Activated T-cell treated with anti-CD3 and anti-CD28 coated beads, Interleukin-2, amount 50 U/mL, for 72 hours (primary cell): ENCODE measurements around the gene PPARD. TPM values are rescaled to one million over a fixed set of nuclear protein-coding genes. Genes with fewer than 3 reads are reported as not detected.
"Not testable (repeated sequence)": the region's sequence is repeated elsewhere in the genome, so short reads cannot be mapped to it uniquely, and the experiment has no call there.

Source experiments
- ATAC-seq, 2 donors: fragments of 150-1000 bp; cut with Tn5 transposase; replicated peaks in 1 of 2; 2 replicates each; pipeline ENCODE4 v1.10.0; 2021; ENCODE audit warnings: moderate library complexity in 2 of 2, mild to moderate bottlenecking in 1 of 2
- DNase-seq, 2 donors: peaks; one replicate each; pipeline ENCODE4 v3.0.0; 2021 to 2022; ENCODE audit warnings: mixed read lengths in 1 of 2
- H3K27ac Mint-ChIP-seq: one replicate; pipeline ENCODE4 v1.8.0; 2022; ENCODE audit warnings: mild to moderate bottlenecking, moderate library complexity, mixed read lengths
- H3K27me3 Mint-ChIP-seq: one replicate; pipeline ENCODE4 v1.8.0; 2022; ENCODE audit warnings: low read depth, mixed read lengths
- H3K36me3 Mint-ChIP-seq, 2 donors: one replicate each; pipeline ENCODE4 v1.8.0; 2022; ENCODE audit warnings: mixed read lengths in 2 of 2, mild to moderate bottlenecking in 1 of 2; ENCODE audit not compliant: insufficient read depth in 2 of 2
- H3K4me1 Mint-ChIP-seq: one replicate; pipeline ENCODE4 v1.8.0; 2022; ENCODE audit warnings: low read depth, mixed read lengths
- H3K4me3 Mint-ChIP-seq, 2 donors: one replicate each; pipeline ENCODE4 v1.8.0; 2022; ENCODE audit warnings: mild to moderate bottlenecking in 2 of 2, mixed read lengths in 2 of 2, moderate library complexity in 2 of 2
- H3K9me3 Mint-ChIP-seq, 2 donors: one replicate each; pipeline ENCODE4 v1.8.0; 2022; ENCODE audit warnings: mixed read lengths in 2 of 2
- total RNA-seq, 2 donors: library from RNA; stranded (reverse); gene quantifications; one replicate each; pipeline ENCODE4 v1.2.3, GENCODE V29; 2022

Gene PPARD
- total RNA-seq, 2 donors from 2014 or later, result 24.1 to 27.9 TPM

DNA sequence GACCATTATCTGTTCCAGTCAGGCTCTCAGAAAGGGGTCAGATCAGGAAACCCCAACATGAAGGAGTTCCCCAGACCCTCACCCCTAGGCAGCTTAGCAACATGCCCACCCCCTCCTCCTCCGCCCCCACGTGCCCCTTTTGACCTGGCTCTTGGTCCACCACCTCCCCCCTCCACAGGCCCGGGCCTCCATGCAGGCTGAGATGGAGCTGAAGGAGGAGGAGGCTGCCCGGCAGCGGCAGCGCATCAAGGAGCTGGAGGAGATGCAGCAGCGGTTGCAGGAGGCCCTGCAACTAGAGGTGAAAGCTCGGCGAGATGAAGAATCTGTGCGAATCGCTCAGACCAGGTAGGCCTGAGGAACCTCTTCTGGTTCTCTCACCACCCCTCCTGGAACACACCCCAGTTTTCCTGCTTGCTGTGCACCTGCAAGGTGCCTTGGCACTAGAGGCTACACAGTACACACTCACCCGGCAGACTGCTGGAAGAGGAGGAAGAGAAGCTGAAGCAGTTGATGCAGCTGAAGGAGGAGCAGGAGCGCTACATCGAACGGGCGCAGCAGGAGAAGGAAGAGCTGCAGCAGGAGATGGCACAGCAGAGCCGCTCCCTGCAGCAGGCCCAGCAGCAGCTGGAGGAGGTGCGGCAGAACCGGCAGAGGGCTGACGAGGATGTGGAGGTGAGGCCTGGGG is 22.9 kb upstream of the PPARD start:
- H3K36me3 Mint-ChIP-seq, result peaks cover 19 to 51% of the 10 kb centered on the region in 2 donors
- H3K27me3 Mint-ChIP-seq, result no peaks in the 10 kb centered on the region
- H3K4me1 Mint-ChIP-seq, result peaks cover 23% of the 10 kb centered on the region
- ATAC-seq (no peak), DNase-seq (no peak)
- H3K4me3 Mint-ChIP-seq, result no peak overlapping the region
- H3K9me3 Mint-ChIP-seq, result no peaks in the 10 kb centered on the region
- no peak overlapping the region for H3K27ac Mint-ChIP-seq

DNA sequence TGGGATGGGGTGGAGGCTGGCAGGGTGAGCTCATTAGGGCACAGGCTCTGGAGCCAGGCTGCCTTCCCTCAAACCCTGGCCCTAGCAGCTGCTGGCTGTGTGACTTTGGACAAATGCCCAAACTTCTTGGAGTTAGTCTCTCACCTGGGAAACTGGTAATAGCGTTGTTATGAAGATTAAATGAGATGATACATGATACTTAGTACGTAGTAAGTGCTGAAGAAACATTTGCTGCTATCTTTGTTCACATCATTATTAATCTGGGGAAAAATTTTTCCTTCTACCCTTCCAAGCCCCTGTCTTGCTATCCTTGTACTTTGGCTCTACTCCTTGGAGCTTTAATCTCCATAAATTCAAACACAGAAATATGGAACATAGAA is 22.3 kb upstream of the PPARD start:
- H3K36me3 Mint-ChIP-seq, result peaks cover 19 to 49% of the 10 kb centered on the region in 2 donors
- no peaks in the 10 kb centered on the region for H3K9me3 Mint-ChIP-seq

DNA sequence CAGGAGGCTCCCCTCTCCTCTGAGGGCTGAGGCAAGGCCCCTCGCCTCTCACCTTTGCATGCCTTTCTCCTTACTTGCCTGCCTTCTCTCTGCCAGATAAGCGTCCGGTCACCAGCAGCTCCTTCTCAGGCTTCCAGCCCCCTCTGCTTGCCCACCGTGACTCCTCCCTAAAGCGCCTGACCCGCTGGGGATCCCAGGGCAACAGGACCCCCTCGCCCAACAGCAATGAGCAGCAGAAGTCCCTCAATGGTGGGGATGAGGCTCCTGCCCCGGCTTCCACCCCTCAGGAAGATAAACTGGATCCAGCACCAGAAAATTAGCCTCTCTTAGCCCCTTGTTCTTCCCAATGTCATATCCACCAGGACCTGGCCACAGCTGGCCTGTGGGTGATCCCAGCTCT is 21.3 kb upstream of the PPARD start:
- Mint-ChIP-seq H3K27ac (no peak overlapping the region), H3K36me3 (peaks cover 17 to 49% of the 10 kb centered on the region in 2 donors), H3K4me1 (peaks cover 15% of the 10 kb centered on the region), H3K27me3 (no peaks in the 10 kb centered on the region), H3K9me3 (no peaks in the 10 kb centered on the region), H3K4me3 (no peak overlapping the region)
- DNase-seq, result no peak
- ATAC-seq, result no peak

More for the DNA sequence above, 22.3 kb upstream of the PPARD start:
- H3K4me1 Mint-ChIP-seq, result peaks cover 18% of the 10 kb centered on the region
- H3K27me3 Mint-ChIP-seq, result no peaks in the 10 kb centered on the region
- H3K27ac Mint-ChIP-seq, result no peak overlapping the region
- DNase-seq, result no peak
- no peak overlapping the region for H3K4me3 Mint-ChIP-seq
- ATAC-seq, result no peak

DNA sequence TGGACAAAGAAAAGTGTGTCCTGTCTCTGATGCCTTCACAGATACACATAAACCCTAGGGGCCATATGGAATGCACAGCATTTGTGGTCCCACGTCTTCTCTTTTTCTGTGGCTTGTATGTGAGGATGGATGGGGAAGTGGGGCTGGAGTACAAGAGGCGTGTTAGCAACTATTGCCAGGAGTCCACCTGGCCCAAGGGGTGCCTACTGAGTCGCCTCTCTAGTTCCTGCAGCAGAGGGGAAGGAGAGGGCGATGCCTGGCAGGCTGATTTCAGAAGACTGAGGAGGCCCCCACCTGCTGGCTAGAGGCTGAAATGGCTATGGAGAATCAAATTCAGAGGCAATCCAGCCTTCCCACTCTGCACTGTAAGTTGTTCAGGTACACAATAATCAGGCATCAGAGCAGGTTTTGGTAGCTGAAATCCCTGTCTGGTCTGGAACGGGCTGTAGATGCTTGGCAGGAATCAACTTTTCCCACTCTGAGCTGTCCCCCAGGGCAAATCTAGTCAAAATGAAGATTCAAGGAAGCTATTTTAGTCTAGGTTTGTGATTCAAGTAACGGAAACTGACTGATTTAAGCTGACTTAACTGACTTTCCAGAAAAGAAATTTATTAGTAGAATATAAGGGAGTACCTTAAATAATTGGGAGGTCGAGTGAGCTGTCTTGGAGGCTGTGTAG is 14.9 kb upstream of the PPARD start:
- H3K36me3 Mint-ChIP-seq, result peaks cover 3 to 14% of the 10 kb centered on the region in 2 donors
- H3K9me3 Mint-ChIP-seq, result no peaks in the 10 kb centered on the region
- no peaks in the 10 kb centered on the region for H3K27me3 Mint-ChIP-seq
- peak; percentile 84 to 89 for ATAC-seq
- H3K27ac Mint-ChIP-seq, result peak overlapping the region; percentile 59
- no peak overlapping the region for H3K4me3 Mint-ChIP-seq
- peak; percentile 77 for DNase-seq
- peaks cover 22% of the 10 kb centered on the region for H3K4me1 Mint-ChIP-seq

DNA sequence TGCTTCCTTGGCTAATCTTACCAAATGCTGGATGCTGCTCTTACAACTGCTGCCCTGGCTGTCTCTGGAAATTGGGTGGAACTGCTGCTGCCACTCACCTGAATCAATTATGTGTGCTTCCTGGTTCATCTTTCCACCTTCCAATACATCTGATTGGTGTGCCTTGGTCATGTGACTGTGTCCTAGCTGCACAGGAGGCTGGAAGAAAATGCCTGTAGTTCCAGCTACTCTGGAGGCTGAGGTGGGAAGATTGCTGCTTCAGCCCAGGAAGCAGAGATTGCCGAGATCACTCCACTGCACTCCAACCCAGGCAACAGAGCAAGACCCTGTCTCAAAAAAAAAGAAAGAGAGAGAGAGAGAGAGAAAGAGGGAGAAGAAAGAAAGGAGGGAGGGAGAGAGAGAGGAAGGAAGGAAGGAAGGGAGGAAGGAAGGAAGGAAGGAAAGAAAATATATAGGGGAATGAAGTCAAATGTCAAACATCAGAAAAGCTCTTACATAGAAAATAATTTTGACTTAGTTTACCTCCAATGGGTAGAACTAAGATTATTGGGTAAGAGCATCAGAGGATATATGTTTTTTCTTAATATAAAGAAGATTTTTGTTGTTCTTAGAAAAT is 14.1 kb upstream of the PPARD start:
- H3K9me3 Mint-ChIP-seq, result no peaks in the 10 kb centered on the region
- no peak for ATAC-seq
- no peak overlapping the region for H3K4me3 Mint-ChIP-seq
- H3K27me3 Mint-ChIP-seq, result no peaks in the 10 kb centered on the region
- peaks cover 24% of the 10 kb centered on the region for H3K4me1 Mint-ChIP-seq
- peaks cover 1 to 14% of the 10 kb centered on the region in 2 donors for H3K36me3 Mint-ChIP-seq
- DNase-seq, result no peak
- peak overlapping the region; percentile 55 for H3K27ac Mint-ChIP-seq

DNA sequence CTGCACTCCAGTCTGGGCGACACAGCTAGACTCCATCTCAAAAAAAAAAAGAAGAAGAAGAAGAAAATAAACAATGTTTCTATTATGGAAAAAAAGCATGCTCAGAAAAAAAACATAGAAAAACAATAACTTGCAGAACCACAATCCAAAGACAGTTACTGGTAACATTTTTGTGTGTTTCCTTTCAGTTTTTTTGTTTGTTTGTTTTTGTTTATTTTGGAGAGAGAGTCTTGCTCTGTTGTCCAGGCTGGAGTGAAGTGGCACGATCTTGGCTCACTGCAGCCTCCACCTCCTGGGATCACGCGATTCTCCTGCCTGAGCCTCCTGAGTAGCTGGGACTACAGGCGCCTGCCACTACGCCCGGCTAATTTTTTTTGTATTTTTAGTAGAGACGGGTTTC is 13.4 kb upstream of the PPARD start:
- H3K4me3 Mint-ChIP-seq, DNase-seq, ATAC-seq, H3K27ac Mint-ChIP-seq, H3K27me3 Mint-ChIP-seq, H3K9me3 Mint-ChIP-seq: not testable (repeated sequence)
- peaks cover 24% of the 10 kb centered on the region for H3K4me1 Mint-ChIP-seq
- peaks cover 1 to 14% of the 10 kb centered on the region in 2 donors for H3K36me3 Mint-ChIP-seq

DNA sequence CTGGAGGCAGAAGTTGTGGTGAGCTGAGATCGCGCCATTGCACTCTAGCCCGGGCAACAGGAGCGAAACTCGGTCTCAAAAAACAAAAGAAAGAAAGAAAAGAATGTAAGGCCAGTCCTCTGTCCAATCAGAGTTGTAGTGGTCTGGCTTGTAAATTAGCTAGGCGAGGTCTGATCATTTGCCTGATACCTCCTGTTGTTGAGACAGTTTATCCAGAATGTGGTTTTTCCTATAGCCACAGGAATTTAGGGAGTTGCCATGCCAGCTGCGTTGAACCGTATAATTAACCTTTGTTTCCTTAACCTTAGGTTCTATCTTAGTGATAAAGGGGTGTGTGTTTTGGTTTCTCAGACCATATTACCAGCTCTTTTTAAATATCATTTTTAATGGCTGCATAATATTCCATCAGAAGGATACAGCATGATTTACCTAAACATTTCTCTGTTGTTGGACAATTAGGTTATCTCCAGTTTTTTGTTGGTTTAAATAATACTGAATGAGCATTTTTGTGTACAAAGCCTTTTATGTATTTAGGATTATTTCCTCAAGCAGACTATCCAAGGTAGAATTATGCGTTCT is 11.7 kb upstream of the PPARD start:
- DNase-seq (no peak), ATAC-seq (no peak)
- Mint-ChIP-seq H3K4me3 (no peak overlapping the region), H3K27me3 (no peaks in the 10 kb centered on the region), H3K4me1 (peaks cover 24% of the 10 kb centered on the region), H3K27ac (no peak overlapping the region), H3K9me3 (no peaks in the 10 kb centered on the region), H3K36me3 (peaks cover 1 to 9% of the 10 kb centered on the region in 2 donors)

DNA sequence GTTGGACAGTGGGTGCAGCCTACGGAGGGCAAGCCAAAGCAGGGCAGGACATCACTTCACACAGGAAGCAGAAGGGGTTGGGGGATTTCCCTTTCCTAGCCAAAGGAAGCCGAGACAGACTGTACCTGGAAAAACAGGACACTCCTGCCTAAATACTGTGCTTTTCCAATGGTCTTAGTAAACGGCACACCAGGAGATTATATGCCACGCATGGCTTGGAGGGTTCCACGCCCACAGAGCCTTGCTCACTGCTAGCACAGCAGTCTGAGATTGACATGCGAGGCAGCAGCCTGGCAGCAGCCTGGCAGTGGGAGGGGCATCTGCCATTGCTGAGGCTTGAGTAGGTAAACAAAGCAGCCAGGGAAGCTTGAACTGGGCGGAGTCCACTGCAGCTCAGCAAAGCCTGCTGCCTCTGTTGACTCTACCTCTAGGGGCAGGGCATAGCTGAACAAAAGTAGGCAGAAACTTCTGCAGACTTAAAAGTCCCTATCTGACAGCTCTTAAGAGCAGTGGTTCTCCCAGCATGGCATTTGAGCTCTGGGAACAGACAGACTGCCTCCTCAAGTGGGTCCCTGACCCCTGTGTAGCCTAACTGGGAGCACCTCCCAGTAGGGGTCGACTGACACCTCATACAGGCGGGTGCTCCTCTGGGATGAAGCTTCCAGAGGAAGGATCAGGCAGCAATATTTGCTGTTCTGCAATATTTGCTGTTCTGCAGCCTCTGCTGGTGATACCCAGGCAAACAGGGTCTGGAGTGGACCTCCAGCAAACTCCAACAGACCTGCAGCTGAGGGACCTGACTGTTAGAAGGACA is 10.1 kb upstream of the PPARD start:
- Mint-ChIP-seq H3K4me3 (peak overlapping the region; percentile 23 to 69), H3K27ac (peak overlapping the region; percentile 80), H3K4me1 (peaks cover 24% of the 10 kb centered on the region)
- peak; percentile 84 to 85 for ATAC-seq
- not testable (repeated sequence) for H3K27me3 Mint-ChIP-seq, H3K36me3 Mint-ChIP-seq, H3K9me3 Mint-ChIP-seq
- DNase-seq, result peak; percentile 69

DNA sequence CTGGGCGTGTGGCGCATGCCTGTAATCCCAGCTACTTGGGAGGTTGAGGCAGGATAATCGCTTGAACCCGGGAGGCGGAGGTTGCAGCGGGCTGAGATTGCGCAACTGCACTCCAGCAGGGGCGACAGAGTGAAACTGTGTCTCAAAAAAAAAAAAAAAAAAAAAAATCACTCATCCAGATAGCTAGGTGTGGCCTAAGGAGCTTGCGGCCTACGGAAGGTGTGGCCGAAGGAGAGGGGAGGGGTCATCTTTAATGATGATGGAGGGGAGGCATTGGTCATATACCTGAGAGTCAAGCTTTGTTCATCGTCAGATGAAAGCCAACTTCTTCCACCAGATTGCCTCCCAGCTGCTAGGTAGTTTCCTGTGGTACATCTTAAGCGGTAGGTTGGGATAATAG is 801 bp upstream of the PPARD start:
- H3K9me3 Mint-ChIP-seq, result no peaks in the 10 kb centered on the region
- DNase-seq (no peak), ATAC-seq (no peak)
- no peaks in the 10 kb centered on the region for H3K27me3 Mint-ChIP-seq
- peaks cover 9 to 12% of the 10 kb centered on the region in 2 donors for H3K36me3 Mint-ChIP-seq
- H3K4me3 Mint-ChIP-seq, result no peak overlapping the region
- peaks cover 46% of the 10 kb centered on the region for H3K4me1 Mint-ChIP-seq
- H3K27ac Mint-ChIP-seq, result no peak overlapping the region

DNA sequence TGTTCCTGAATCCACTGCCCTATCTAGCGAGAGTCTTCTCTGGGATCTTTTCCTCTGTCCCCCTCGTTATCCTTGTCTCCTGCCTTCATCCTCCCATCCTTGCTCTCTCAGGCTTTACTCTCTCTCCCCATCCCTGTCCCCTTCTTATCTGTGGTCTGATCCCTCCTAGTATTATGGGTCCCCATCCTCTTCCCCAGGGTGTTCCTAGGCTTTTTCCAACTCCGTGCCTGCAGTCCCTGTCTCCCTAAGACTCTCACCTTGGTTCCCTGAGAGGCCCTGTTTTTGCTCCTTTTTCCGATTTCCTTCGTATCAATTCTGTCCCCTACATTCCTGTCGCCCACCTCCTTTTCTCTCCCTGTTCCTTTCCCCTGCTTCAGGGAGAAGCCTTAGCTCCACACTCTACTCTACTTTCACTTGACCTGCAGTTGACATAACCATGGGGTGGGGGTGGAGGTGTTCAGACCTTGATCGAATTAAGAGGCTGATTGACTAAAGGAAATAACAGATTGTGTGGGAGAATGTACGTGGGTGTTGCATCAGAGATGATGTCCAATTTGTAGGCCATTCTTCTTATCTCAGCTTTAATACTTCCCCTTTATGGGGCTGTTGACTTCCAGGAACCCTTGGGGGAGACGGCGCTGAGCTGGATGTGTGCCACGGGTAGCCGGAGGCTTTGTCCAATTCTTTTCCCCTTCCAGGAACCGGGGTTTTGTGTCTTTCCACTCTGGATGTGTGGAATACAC is 905 bp downstream of the PPARD start:
- no peak for DNase-seq
- no peaks in the 10 kb centered on the region for H3K27me3 Mint-ChIP-seq
- H3K4me3 Mint-ChIP-seq, result peak overlapping the region; percentile 91 to 100
- H3K36me3 Mint-ChIP-seq, result peaks cover 12% of the 10 kb centered on the region in 2 donors
- ATAC-seq, result no peak
- no peaks in the 10 kb centered on the region for H3K9me3 Mint-ChIP-seq
- H3K4me1 Mint-ChIP-seq, result peaks cover 49% of the 10 kb centered on the region
- peak overlapping the region; percentile 88 for H3K27ac Mint-ChIP-seq

DNA sequence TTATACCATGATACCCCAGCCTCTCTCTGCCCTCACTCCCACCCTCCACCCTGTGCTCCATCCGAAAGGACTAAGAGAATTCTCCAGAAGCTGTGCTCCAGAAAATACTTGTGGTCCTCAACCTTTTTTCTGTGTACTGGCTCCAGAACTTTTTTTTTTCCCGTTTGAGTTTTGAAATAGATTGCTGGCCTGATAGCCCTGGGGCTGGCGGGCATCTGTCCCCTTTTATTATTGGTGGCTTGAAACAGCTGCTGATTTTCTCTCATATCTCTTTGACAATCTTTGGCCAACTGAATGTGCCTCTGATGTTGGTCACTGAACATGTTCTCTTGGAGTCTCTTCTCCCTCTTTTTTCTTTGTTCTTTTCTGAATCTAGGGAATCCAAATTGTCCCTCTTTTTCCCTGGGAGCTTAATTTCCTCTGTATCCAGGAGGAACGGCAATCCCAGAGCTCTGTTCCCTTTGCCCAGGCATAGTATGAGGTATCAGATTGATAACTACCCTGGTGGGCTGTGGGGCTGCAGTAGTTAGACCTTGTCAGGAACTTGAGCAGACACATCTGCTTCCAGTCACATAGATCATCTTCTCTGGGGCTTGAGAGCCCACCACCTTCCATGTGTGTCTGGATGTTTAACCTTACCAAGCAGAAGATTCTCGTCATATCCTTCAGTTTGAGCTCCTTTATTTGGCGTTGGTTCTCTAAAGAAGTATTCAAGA is 1.6 kb downstream of the PPARD start:
- H3K27me3 Mint-ChIP-seq, result no peaks in the 10 kb centered on the region
- H3K4me1 Mint-ChIP-seq, result peaks cover 56% of the 10 kb centered on the region
- no peak for DNase-seq
- peak overlapping the region; percentile 91 to 100 for H3K4me3 Mint-ChIP-seq
- ATAC-seq, result no peak
- H3K27ac Mint-ChIP-seq, result peak overlapping the region; percentile 99
- H3K36me3 Mint-ChIP-seq, result peaks cover 12 to 14% of the 10 kb centered on the region in 2 donors
- no peaks in the 10 kb centered on the region for H3K9me3 Mint-ChIP-seq

DNA sequence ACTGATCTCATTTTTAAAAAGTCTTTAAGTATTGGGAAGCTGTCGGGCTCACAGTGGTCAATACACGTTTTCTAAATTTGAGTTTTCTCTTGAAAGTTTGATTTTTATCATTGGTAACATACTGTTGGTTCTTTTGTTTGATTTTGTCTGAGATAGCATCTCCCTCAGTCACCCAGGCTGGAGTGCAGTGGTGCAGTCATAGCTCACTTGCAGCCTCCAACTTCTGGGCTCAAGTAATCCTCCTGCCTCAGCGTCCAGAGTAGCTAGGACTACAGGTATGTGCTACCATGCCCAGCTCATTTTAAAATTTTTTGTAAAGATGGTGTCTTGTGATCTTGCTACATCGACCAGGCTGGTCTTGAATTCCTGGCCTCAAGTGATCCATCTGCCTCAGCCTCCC is 9.1 kb downstream of the PPARD start:
- H3K36me3 Mint-ChIP-seq, result peaks cover 18 to 39% of the 10 kb centered on the region in 2 donors
- ATAC-seq, result no peak

More for the DNA sequence above, 9.1 kb downstream of the PPARD start:
- no peak for DNase-seq
- Mint-ChIP-seq H3K4me3 (no peak overlapping the region), H3K27me3 (no peaks in the 10 kb centered on the region), H3K9me3 (no peaks in the 10 kb centered on the region), H3K4me1 (peaks cover 58% of the 10 kb centered on the region), H3K27ac (peak overlapping the region; percentile 61)
